ENCODE measurements around the gene CTTNBP2.

CTTNBP2 gene

DNA sequence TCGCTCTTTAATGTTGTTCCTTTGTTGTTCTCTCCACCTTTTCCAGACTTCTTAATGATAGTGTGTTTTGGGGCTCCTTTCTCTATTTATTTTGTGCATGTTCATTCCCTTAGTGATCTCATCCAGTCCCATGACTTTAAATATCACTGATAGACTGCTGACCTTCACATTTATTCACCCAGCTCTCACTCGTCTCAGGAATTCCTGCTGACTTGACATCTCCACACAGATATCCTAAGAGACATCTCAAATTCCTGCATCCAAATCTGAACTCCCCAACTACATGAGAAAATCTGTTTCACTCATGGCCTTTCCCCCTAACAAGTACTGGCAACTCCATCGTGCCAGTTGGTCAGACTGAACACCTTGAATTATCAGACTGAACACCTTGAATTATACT lies 111.2 kb downstream of the CTTNBP2 start:
- Histone ChIP-seq H3K4me3 (ENCODE audit: insufficient read depth, low read depth, low read length, poor library complexity, severe bottlenecking) (no peak overlapping the region), H3K27ac (ENCODE audit: insufficient read depth, low read length, poor library complexity, severe bottlenecking) (no peak overlapping the region), H3K9me3 (ENCODE audit: control insufficient read depth, low read length) (no peaks in the 10 kb centered on the region), H3K27me3 (replicated peaks; ENCODE audit: control insufficient read depth, insufficient read depth, low read length, poor library complexity, severe bottlenecking) (no peaks in the 10 kb centered on the region), H3K4me1 (ENCODE audit: control insufficient read depth, insufficient read depth, low read length, poor library complexity, severe bottlenecking) (no peaks in the 10 kb centered on the region), H3K36me3 (ENCODE audit: control insufficient read depth, insufficient read depth, low read length) (no peaks in the 10 kb centered on the region)
- no peak for DNase-seq

DNA sequence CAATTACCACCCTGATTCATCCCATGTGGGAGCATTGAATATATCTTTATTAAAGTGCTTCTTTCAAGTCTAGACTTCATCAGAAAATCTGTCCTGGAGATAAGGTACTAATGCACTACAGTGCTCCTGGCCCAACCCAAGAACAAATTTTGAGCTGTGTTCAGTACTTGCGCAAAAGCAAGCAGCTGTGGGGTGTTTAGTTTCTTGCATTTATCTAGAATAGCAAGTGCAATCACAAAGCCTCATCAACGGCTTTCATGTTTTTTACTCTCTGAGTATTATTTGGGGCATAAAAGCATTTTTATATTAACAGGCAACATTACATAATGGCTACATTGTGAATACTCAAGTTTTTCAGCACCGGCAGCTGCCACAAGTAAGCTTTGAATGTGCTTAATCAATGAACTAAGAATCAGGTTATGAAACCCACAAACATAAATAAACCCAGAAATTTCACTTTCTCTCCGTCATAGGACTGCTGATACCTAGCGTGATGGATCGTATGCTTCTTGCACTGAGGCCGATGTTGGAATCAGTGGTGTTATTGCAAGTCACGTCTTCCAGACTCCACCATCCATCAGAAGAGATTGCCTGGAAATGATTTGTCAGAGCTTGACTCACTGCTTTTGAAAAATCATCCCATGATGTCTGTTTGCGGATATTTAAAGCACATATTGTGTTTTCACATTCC lies 113.1 kb downstream of the CTTNBP2 start:
- Histone ChIP-seq H3K9me3 (ENCODE audit: control insufficient read depth, low read length) (no peaks in the 10 kb centered on the region), H3K4me3 (ENCODE audit: insufficient read depth, low read depth, low read length, poor library complexity, severe bottlenecking) (no peak overlapping the region), H3K36me3 (ENCODE audit: control insufficient read depth, insufficient read depth, low read length) (no peaks in the 10 kb centered on the region), H3K27ac (ENCODE audit: insufficient read depth, low read length, poor library complexity, severe bottlenecking) (no peak overlapping the region), H3K4me1 (ENCODE audit: control insufficient read depth, insufficient read depth, low read length, poor library complexity, severe bottlenecking) (no peaks in the 10 kb centered on the region), H3K27me3 (replicated peaks; ENCODE audit: control insufficient read depth, insufficient read depth, low read length, poor library complexity, severe bottlenecking) (no peaks in the 10 kb centered on the region)
- no peak for DNase-seq

DNA sequence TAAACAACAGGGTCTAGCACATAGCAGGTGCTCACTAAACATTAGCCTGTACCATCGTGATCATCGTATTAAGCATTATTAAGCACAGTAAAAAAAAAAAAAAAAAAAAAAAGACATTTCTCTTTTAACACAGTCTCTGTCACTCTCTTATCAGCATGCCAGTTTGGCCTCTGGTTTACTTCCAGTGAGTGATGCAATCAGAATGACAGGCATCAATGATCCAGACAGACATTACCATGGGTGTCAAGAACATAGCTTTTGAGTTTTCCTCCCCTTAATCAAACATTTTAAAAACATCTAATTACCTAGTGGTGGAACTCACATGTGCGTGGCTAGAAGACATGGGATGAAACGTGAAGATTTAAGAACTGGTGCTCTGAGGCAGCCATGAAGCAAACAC lies 115.8 kb downstream of the CTTNBP2 start:
- Histone ChIP-seq H3K9me3 (ENCODE audit: control insufficient read depth, low read length) (no peaks in the 10 kb centered on the region), H3K4me3 (ENCODE audit: insufficient read depth, low read depth, low read length, poor library complexity, severe bottlenecking) (no peak overlapping the region), H3K27ac (ENCODE audit: insufficient read depth, low read length, poor library complexity, severe bottlenecking) (no peak overlapping the region), H3K36me3 (ENCODE audit: control insufficient read depth, insufficient read depth, low read length) (no peaks in the 10 kb centered on the region), H3K27me3 (replicated peaks; ENCODE audit: control insufficient read depth, insufficient read depth, low read length, poor library complexity, severe bottlenecking) (no peaks in the 10 kb centered on the region), H3K4me1 (ENCODE audit: control insufficient read depth, insufficient read depth, low read length, poor library complexity, severe bottlenecking) (no peaks in the 10 kb centered on the region)
- DNase-seq, result no peak

DNA sequence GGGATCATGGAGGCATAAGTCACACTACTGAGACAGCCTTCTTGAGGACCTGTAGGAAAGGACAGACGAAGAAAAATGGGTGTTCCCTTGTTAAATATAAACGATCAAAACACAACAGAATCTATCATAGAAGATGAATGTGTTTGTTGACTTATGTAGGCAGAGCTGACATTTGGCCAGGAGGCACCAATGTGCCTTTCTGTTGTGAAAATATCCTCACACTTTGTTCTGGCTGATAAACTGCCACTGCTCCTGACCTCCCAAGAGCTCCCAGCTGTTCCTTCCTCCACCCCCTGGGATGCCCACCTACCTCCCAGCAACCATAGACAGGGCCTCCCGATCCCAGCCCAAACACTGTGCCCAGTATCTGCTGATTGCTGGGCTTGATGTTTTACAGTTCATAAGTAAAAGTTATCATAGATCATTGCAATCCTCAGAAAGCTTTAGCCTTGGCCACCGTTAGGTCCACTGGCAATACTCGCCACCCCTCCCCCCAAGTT lies 116.6 kb downstream of the CTTNBP2 start:
- no peaks in the 10 kb centered on the region for H3K4me1 ChIP-seq (ENCODE audit: control insufficient read depth, insufficient read depth, low read length, poor library complexity, severe bottlenecking)
- no peaks in the 10 kb centered on the region for H3K27me3 ChIP-seq (replicated peaks; ENCODE audit: control insufficient read depth, insufficient read depth, low read length, poor library complexity, severe bottlenecking)
- H3K9me3 ChIP-seq (ENCODE audit: control insufficient read depth, low read length), result no peaks in the 10 kb centered on the region
- H3K4me3 ChIP-seq (ENCODE audit: insufficient read depth, low read depth, low read length, poor library complexity, severe bottlenecking), result no peak overlapping the region
- no peak for DNase-seq
- H3K36me3 ChIP-seq (ENCODE audit: control insufficient read depth, insufficient read depth, low read length), result no peaks in the 10 kb centered on the region
- no peak overlapping the region for H3K27ac ChIP-seq (ENCODE audit: insufficient read depth, low read length, poor library complexity, severe bottlenecking)

DNA sequence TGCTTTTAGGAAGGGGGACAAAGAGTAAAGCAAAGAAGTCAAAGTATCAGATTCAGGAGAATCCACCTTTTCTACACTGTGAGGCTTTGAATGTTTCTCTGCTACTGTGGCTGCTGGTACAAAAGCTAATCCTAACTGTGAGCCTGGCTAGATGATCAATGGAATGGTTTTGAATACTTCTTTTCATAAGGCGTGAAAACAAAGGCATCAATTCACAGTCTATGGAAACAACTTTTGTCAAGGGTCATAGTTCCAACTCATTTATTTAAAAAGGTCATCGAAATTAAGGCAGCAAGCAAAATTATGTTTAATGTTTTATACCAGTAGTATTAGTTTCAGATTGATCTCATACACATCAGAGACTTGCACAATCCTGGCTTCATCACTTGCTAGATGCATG lies 118.1 kb downstream of the CTTNBP2 start:
- no peaks in the 10 kb centered on the region for H3K4me1 ChIP-seq (ENCODE audit: control insufficient read depth, insufficient read depth, low read length, poor library complexity, severe bottlenecking)
- H3K36me3 ChIP-seq (ENCODE audit: control insufficient read depth, insufficient read depth, low read length), result no peaks in the 10 kb centered on the region
- DNase-seq, result no peak
- no peak overlapping the region for H3K27ac ChIP-seq (ENCODE audit: insufficient read depth, low read length, poor library complexity, severe bottlenecking)
- H3K27me3 ChIP-seq (replicated peaks; ENCODE audit: control insufficient read depth, insufficient read depth, low read length, poor library complexity, severe bottlenecking), result no peaks in the 10 kb centered on the region
- no peak overlapping the region for H3K4me3 ChIP-seq (ENCODE audit: insufficient read depth, low read depth, low read length, poor library complexity, severe bottlenecking)
- no peaks in the 10 kb centered on the region for H3K9me3 ChIP-seq (ENCODE audit: control insufficient read depth, low read length)

DNA sequence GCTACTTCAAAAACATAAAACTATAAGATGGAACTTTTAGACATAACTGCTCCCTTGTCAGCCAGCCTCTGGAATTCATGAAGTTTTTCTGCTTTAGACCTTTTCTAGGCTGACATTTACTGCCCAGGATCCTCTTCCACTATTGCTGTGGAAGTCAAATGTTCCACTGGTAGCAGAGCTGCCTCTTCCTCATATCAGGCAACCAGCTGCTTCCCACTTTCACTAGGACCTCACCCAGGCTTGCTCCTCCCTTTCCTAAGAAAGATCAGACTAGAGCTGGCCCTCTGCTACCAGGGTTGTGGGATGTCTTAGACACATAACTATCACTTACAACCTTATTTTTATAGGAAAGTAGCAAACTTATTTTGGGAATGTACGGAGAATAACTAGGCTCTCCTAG lies 121.5 kb downstream of the CTTNBP2 start:
- no peak for DNase-seq
- Histone ChIP-seq H3K9me3 (ENCODE audit: control insufficient read depth, low read length) (no peaks in the 10 kb centered on the region), H3K36me3 (ENCODE audit: control insufficient read depth, insufficient read depth, low read length) (no peaks in the 10 kb centered on the region), H3K27me3 (replicated peaks; ENCODE audit: control insufficient read depth, insufficient read depth, low read length, poor library complexity, severe bottlenecking) (no peaks in the 10 kb centered on the region), H3K27ac (ENCODE audit: insufficient read depth, low read length, poor library complexity, severe bottlenecking) (no peak overlapping the region), H3K4me1 (ENCODE audit: control insufficient read depth, insufficient read depth, low read length, poor library complexity, severe bottlenecking) (no peaks in the 10 kb centered on the region), H3K4me3 (ENCODE audit: insufficient read depth, low read depth, low read length, poor library complexity, severe bottlenecking) (no peak overlapping the region)

DNA sequence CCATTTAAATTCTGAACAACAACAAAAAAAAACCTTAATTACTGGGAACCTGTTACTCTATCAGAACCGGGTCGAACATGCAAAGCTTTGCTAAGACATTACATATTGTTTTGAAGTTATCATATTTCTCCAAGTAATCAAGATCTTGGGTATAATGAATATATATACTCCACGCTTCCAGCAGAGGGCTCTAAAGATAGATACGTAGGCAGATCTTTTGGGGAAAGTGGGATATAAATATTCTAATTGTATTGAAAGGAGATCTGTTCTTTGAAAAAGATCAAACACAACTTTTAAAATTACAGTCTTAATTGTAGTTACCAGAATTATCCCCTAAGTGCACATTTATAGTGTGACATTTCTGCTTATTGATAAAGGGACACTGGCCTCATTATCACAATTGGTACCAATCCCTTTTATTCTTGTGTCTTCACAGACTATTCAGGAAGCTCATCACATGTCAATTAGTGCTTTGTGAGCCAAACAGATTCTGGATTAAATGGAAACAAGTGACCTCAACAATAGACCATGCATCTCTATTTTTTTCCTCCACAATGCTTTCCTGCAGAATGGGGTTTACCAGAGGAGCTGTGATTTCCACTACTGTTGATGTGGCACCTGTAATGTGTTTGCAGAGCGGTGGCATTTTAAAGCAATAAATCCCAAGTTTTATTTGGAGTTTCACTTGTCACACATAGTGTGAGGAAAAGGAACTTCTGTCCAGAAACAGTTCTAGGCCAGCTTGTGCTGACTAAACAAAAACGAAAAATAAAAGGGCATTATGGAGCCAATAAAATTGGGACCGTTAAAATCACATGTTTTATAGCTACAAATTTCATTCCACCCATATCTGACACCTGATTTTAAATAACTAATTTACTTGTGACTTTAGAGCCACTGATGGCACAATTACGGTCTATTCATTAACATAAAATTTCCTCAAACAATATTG lies 122.4 kb downstream of the CTTNBP2 start:
- no peak overlapping the region for H3K27ac ChIP-seq (ENCODE audit: insufficient read depth, low read length, poor library complexity, severe bottlenecking)
- no peak for DNase-seq
- H3K4me3 ChIP-seq (ENCODE audit: insufficient read depth, low read depth, low read length, poor library complexity, severe bottlenecking), result no peak overlapping the region
- no peaks in the 10 kb centered on the region for H3K4me1 ChIP-seq (ENCODE audit: control insufficient read depth, insufficient read depth, low read length, poor library complexity, severe bottlenecking)
- no peaks in the 10 kb centered on the region for H3K27me3 ChIP-seq (replicated peaks; ENCODE audit: control insufficient read depth, insufficient read depth, low read length, poor library complexity, severe bottlenecking)
- no peaks in the 10 kb centered on the region for H3K36me3 ChIP-seq (ENCODE audit: control insufficient read depth, insufficient read depth, low read length)
- H3K9me3 ChIP-seq (ENCODE audit: control insufficient read depth, low read length), result no peaks in the 10 kb centered on the region

DNA sequence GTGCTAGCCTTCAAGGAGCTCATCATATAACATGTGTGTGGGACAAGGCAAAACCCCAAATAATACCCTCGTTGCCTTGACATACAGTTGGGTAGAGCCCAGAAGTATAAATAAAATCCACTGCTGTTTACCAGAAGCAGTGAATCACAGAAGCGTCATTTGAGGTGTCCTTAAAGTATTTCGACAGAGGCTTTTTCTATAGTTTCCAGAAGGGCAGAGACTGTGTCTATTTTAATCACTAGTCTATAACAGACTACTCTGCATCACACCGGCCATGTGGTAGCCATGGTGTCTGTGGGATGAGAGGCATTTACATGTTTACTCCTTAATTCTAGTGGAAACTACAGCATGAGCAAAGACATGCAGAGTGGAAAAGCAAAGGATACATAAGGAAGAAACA lies 131.3 kb downstream of the CTTNBP2 start:
- H3K4me3 ChIP-seq (ENCODE audit: insufficient read depth, low read depth, low read length, poor library complexity, severe bottlenecking), result no peak overlapping the region
- no peak for DNase-seq
- no peak overlapping the region for H3K27ac ChIP-seq (ENCODE audit: insufficient read depth, low read length, poor library complexity, severe bottlenecking)
- H3K36me3 ChIP-seq (ENCODE audit: control insufficient read depth, insufficient read depth, low read length), result no peaks in the 10 kb centered on the region
- no peaks in the 10 kb centered on the region for H3K9me3 ChIP-seq (ENCODE audit: control insufficient read depth, low read length)
- H3K4me1 ChIP-seq (ENCODE audit: control insufficient read depth, insufficient read depth, low read length, poor library complexity, severe bottlenecking), result no peaks in the 10 kb centered on the region
- H3K27me3 ChIP-seq (replicated peaks; ENCODE audit: control insufficient read depth, insufficient read depth, low read length, poor library complexity, severe bottlenecking), result no peaks in the 10 kb centered on the region

DNA sequence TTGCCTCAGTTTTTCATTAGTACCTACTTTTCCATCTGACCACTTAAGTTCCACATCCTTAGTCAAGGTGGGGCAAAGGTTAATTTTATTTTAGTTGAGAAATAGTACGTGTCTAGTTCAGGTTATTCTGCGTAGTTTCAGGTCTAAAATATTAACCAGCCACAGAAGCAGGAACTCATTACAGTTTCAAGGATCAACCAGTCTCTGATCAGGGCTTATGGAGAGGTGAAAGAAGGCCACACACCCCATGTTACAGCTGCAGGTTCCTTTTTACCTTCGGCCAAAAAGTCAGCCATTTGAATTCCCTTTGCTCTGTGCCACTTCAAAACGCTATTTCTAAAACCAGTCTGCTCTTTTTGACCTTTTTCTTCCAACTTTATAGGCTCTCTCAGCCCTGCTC lies 134.2 kb downstream of the CTTNBP2 start:
- no peaks in the 10 kb centered on the region for H3K36me3 ChIP-seq (ENCODE audit: control insufficient read depth, insufficient read depth, low read length)
- no peaks in the 10 kb centered on the region for H3K27me3 ChIP-seq (replicated peaks; ENCODE audit: control insufficient read depth, insufficient read depth, low read length, poor library complexity, severe bottlenecking)
- no peak overlapping the region for H3K4me3 ChIP-seq (ENCODE audit: insufficient read depth, low read depth, low read length, poor library complexity, severe bottlenecking)
- H3K27ac ChIP-seq (ENCODE audit: insufficient read depth, low read length, poor library complexity, severe bottlenecking), result no peak overlapping the region
- H3K4me1 ChIP-seq (ENCODE audit: control insufficient read depth, insufficient read depth, low read length, poor library complexity, severe bottlenecking), result no peaks in the 10 kb centered on the region
- no peak for DNase-seq
- no peaks in the 10 kb centered on the region for H3K9me3 ChIP-seq (ENCODE audit: control insufficient read depth, low read length)

DNA sequence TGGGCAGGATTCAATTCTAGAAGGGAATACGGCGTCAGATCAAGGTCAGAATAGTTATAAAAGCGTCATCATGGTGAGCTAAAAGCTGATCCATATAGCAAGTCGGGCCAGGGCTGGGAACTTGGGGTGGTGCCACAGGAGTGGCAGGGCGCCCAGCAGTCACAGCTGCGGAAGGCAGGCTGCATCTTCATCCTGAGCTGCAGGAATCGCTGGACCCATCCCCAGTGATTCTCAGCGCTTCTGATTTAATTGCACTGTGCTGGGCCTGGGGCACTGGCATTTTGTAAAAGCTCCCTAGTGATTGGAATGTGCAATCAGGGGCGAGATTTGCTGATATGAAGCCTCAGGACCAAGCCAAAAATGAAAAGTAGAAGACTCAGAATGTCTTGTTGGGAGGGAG lies 135.3 kb downstream of the CTTNBP2 start:
- Histone ChIP-seq H3K36me3 (ENCODE audit: control insufficient read depth, insufficient read depth, low read length) (no peaks in the 10 kb centered on the region), H3K27ac (ENCODE audit: insufficient read depth, low read length, poor library complexity, severe bottlenecking) (no peak overlapping the region), H3K9me3 (ENCODE audit: control insufficient read depth, low read length) (no peaks in the 10 kb centered on the region), H3K27me3 (replicated peaks; ENCODE audit: control insufficient read depth, insufficient read depth, low read length, poor library complexity, severe bottlenecking) (no peaks in the 10 kb centered on the region), H3K4me1 (ENCODE audit: control insufficient read depth, insufficient read depth, low read length, poor library complexity, severe bottlenecking) (no peaks in the 10 kb centered on the region), H3K4me3 (ENCODE audit: insufficient read depth, low read depth, low read length, poor library complexity, severe bottlenecking) (no peak overlapping the region)
- no peak for DNase-seq

Measured in effector memory CD4-positive, alpha-beta T cell (primary cell).